MM.1S (cell line): ENCODE data around the gene STK39.

ENCODE experiments used
- CTCF ChIP-seq: fragments of 300-600 bp; sonication (generic); IDR thresholded peaks from 2 replicates; pipeline ENCODE4 v1.5.1; 2016; ENCODE audit warnings: antibody characterized with exemption, low read length, mixed read lengths
- EZH2 ChIP-seq: fragments of 300-600 bp; sonication (generic); optimal IDR thresholded peaks from 2 replicates; pipeline ENCODE3; 2017; ENCODE audit warnings: low read depth, mild to moderate bottlenecking, antibody characterized with exemption, low read length, mixed read lengths

- TF ChIP-seq CTCF = no peak
- TF ChIP-seq EZH2 = no peak
Measured at GRCh38 chr2:167988296-167988695, 259.1 kb downstream of the STK39 start.
